Epithelial cell of proximal tubule (primary cell): ENCODE measurements around the gene TNFRSF17. TPM values are rescaled to one million over a fixed set of nuclear protein-coding genes. Genes with fewer than 3 reads are reported as not detected.
"Not testable (repeated sequence)": the region's sequence is repeated elsewhere in the genome, so short reads cannot be mapped to it uniquely, and the experiment has no call there.

Experiments
- DNase-seq: peaks from one replicate; pipeline ENCODE4 v3.0.0-alpha.2; 2011; ENCODE audit warnings: low read depth
- H3K4me3 ChIP-seq: 2 replicates; pipeline ENCODE4 v1.5.1; 2011; ENCODE audit warnings: low read depth, mild to moderate bottlenecking, low read length
- total RNA-seq: library from RNA; depleted of rRNA; stranded (reverse); fragments of >200 nt; gene quantifications from 2 replicates; pipeline ENCODE4 v1.2.3, GENCODE V29; 2015
- TF ChIP-seq, protein P1 (sequence below): conservative IDR thresholded peaks from 2 replicates; pipeline ENCODE4 v1.5.1; 2012; ENCODE audit warnings: low read depth, mild to moderate bottlenecking, low read length

The TNFRSF17 gene
- not detected in 2 replicates for total RNA-seq

- no peak within 1 kb of the TSS for H3K4me3 ChIP-seq
- DNase-seq = no peak
- TF ChIP-seq, protein P1, sequence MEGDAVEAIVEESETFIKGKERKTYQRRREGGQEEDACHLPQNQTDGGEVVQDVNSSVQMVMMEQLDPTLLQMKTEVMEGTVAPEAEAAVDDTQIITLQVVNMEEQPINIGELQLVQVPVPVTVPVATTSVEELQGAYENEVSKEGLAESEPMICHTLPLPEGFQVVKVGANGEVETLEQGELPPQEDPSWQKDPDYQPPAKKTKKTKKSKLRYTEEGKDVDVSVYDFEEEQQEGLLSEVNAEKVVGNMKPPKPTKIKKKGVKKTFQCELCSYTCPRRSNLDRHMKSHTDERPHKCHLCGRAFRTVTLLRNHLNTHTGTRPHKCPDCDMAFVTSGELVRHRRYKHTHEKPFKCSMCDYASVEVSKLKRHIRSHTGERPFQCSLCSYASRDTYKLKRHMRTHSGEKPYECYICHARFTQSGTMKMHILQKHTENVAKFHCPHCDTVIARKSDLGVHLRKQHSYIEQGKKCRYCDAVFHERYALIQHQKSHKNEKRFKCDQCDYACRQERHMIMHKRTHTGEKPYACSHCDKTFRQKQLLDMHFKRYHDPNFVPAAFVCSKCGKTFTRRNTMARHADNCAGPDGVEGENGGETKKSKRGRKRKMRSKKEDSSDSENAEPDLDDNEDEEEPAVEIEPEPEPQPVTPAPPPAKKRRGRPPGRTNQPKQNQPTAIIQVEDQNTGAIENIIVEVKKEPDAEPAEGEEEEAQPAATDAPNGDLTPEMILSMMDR = no peak
Measured at GRCh38 chr16:11964761-11965551, at the start of gene TNFRSF17. TNFRSF17 (plus strand) TSS chr16:11965210; CDS start chr16:11965325, 115 bp downstream.

- TF ChIP-seq, protein P1 = no peak
- peak; percentile 74 for DNase-seq
- H3K4me3 ChIP-seq = peak within 1 kb of the TSS; percentile 72
Measured at GRCh38 chr16:11915644-11916523, 49.1 kb upstream of the TNFRSF17 start, which contains the start of gene GSPT1. GSPT1 (minus strand) TSS chr16:11915956; CDS start chr16:11915720, 236 bp downstream.

DNA sequence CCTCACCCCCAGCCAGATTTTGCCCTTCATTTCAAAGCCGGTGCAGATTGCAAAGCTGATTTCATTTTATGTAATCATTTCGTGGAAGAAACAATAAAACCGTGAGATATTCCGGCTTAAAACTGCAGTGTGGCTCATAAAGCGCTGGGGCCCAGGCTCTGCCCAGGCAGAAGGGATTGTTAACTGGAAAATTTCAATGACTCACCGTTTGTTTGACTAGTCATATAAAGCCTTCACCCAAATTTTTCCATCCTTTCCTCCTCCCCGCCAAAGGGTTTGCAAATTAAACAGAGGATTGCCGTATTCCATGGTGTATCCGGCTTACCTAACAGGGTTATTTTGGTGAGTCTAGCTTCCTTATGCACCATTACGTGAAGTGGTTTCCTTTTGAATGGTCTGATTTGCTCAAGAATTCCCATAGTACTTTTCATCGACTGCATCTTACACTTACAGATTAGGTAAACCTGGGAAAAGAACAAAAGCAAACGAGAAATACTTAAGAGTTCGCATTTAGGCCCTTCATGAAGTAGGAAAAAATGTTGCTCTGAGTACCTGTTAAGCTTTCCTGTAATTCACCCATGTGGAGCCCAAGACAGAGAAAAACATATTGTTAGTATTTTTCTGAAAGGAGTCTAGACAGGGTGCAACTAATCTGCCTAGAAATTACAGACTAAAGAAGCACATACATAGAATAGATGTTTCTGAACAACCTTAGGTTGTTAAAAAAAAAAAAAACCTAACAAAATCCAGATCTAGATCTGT lies 48.3 kb upstream of the TNFRSF17 start:
- peak; percentile 32 for DNase-seq
- peak overlapping the region; percentile 72 for H3K4me3 ChIP-seq
- TF ChIP-seq, protein P1 = no peak

DNA sequence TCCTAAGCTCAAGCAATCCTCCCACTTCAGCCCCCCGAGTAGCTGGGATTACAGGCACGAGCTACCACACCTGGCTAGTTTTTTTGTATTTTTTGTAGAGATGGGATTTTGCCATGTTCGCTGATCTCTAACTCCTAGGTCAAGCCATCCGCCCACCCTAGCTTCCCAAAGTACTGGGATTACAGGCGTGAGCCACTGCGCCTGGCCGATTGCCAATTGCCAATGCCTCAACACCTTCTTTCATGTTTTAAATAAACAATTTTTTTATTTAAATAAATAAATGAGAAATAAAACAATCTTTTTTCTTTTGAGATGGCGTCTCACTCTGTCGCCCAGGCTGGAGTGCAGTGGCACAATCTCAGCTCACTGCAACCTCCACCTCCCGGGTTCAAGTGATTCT lies 41.0 kb upstream of the TNFRSF17 start:
- DNase-seq, H3K4me3 ChIP-seq: not testable (repeated sequence)

DNA sequence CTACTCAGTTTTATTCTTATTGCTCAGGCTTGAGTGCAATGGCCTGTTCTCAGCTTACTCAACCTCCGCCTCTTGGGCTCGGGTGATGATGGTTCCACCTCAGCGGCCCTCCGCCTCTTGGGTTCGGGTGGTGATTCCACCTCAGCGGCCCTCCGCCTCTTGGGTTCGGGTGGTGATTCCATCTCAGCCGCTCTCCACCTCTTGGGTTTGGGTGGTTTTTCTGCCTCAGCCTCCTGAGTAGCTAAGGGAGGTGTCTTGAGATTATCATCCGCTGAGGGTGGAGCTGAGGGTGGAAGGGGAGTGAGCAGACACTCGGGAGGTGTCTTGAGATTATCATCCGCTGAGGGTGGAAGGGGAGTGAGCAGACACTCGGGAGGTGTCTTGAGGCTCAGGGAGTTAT lies 37.7 kb upstream of the TNFRSF17 start:
- not testable (repeated sequence) for H3K4me3 ChIP-seq, DNase-seq

DNA sequence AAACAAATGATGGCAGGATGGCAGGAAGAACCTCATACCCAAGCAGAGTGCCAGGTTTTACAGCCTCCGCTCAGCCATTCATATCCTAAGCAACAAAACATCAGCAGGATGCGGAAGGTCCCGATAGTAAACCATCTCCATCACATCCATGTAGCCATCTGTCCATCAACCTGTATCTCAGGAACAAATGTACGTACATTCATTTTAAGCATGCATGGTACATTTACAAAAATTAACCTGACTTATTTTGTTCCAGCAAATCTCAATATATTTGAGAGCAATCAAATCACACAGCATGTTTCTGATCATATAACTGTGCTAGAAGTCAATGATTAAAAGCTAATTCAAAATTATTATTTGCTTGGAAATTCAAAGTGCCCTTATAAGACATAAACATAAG lies 23.1 kb upstream of the TNFRSF17 start, which contains the start of gene NPIPB2:
TSS of gene NPIPB2 (minus strand) at position 101 of the 400 bp plus-strand sequence. CDS start at position 101, 0 bp downstream.
- DNase-seq, H3K4me3 ChIP-seq: not testable (repeated sequence)

- H3K4me3 ChIP-seq = no peak overlapping the region
- no peak for DNase-seq
- TF ChIP-seq, protein P1 = no peak
Measured at GRCh38 chr16:11946433-11946832, 18.6 kb upstream of the TNFRSF17 start.

DNA sequence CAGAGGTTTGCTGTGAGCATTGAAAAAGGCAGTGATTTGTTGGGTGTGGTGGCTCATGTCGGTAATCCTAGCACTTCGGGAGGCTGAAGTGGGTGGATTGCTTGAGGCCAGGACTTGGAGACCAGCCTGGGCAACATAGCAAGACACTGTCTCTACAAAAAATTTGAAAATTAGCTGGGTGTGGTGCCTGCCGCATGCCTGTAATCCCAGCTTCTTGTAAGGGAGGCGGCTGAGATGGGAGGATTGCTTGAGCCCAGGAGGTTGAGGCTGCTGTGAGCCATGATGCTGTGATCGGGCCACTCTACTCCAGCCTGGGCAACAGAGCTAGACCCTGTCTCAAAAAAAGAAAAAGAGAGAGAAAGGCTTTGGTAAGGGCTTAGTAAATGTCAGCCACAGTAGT lies 16.2 kb upstream of the TNFRSF17 start:
- H3K4me3 ChIP-seq = no peak overlapping the region
- DNase-seq = no peak
- TF ChIP-seq, protein P1 = no peak
